NCI-H146 treated with DMSO at 0.1 percent for 48 hours (cell line): Measurements from ENCODE around the gene BCAS3.
"Not testable (repeated sequence)": the region's sequence is repeated elsewhere in the genome, so short reads cannot be mapped to it uniquely, and the experiment has no call there.

Source experiments
- DNase-seq: peaks from one replicate; lab custom pipeline; 2025; ENCODE audit not compliant: unreplicated experiment; lab: John Stamatoyannopoulos, UW

The BCAS3 gene

GRCh38 chr17:61352781-61353491 lies 675.3 kb downstream of the BCAS3 start:
- peak; percentile 90 for DNase-seq

GRCh38 chr17:61353615-61354014 lies 676.0 kb downstream of the BCAS3 start:
- no peak for DNase-seq

- DNase-seq: no peak
Measured at GRCh38 chr17:61354895-61355874, 677.5 kb downstream of the BCAS3 start.

- not testable (repeated sequence) for DNase-seq
Measured at GRCh38 chr17:61357061-61357460, 679.4 kb downstream of the BCAS3 start.

GRCh38 chr17:61359513-61359912 lies 681.9 kb downstream of the BCAS3 start:
- not testable (repeated sequence) for DNase-seq

GRCh38 chr17:61360318-61360943 lies 682.8 kb downstream of the BCAS3 start:
- no peak for DNase-seq

GRCh38 chr17:61361084-61361483 lies 683.4 kb downstream of the BCAS3 start:
- no peak for DNase-seq

- peak; percentile 84 for DNase-seq
Measured at GRCh38 chr17:61362396-61362795, 684.7 kb downstream of the BCAS3 start.

GRCh38 chr17:61362852-61363600 lies 685.4 kb downstream of the BCAS3 start:
- DNase-seq: no peak

- no peak for DNase-seq
Measured at GRCh38 chr17:61363601-61364462, 686.2 kb downstream of the BCAS3 start.

GRCh38 chr17:61364463-61364846 lies 686.8 kb downstream of the BCAS3 start:
- DNase-seq: no peak

- no peak for DNase-seq
Measured at GRCh38 chr17:61366076-61366714, 688.5 kb downstream of the BCAS3 start.

- peak; percentile 96 for DNase-seq
Measured at GRCh38 chr17:61366715-61367413, 689.2 kb downstream of the BCAS3 start.

- no peak for DNase-seq
Measured at GRCh38 chr17:61368049-61368831, 690.6 kb downstream of the BCAS3 start.

GRCh38 chr17:61368832-61369450 lies 691.3 kb downstream of the BCAS3 start:
- DNase-seq: no peak

- no peak for DNase-seq
Measured at GRCh38 chr17:61369751-61370150, 692.1 kb downstream of the BCAS3 start.

- DNase-seq: no peak
Measured at GRCh38 chr17:61371179-61371578, 693.5 kb downstream of the BCAS3 start.

- no peak for DNase-seq
Measured at GRCh38 chr17:61371606-61372005, 694.0 kb downstream of the BCAS3 start.
